ENCODE data around the gene SIK3. TPM values are rescaled to one million over a fixed set of nuclear protein-coding genes. Genes with fewer than 3 reads are reported as not detected.

Gene SIK3
- polyA plus RNA-seq, 1 of the 3 experiments (the other 2 are of a cell fraction) = 5.1 TPM

DNA sequence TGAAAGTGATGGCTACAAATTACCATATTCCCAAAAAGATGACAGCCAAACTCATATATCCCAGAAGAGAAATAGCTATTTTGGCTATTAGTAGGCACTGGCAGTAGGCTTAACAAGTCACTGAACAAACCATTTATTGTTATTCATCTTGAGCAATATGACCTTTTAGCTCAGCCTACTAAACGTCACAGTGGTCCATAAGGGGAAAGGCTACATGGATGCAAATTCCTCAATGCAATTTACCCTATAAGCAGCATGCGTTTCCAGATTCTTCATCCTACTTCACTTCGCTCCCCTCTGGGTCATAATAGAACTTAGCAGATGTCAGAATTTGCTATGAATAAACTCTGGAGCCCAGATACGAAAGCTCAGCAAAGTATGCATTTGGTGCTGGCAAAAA, 114.0 kb downstream of the SIK3 start:
- Histone ChIP-seq H2AFZ (ENCODE audit: low read depth) (no peak overlapping the region), H3K27me3 (ENCODE audit: insufficient read depth) (no peaks in the 10 kb centered on the region), H3K36me3 (replicated peaks in 1 of 2; ENCODE audit: control insufficient read depth in 1 of 2, insufficient read depth in 2 of 2, low read length in 1 of 2) (peaks cover 0 to 3% of the 10 kb centered on the region in 2 experiments), H3K4me3 (ENCODE audit: low read depth in 2 of 2, low read length in 1 of 2) (no peak overlapping the region), H3K4me1 (ENCODE audit: control insufficient read depth in 1 of 2, insufficient read depth in 2 of 2, low read depth in 1 of 2, low read length in 1 of 2) (peaks cover 4 to 28% of the 10 kb centered on the region in 2 experiments; a peak in 2 of 4 replicates), H3K27ac (ENCODE audit: low read depth in 2 of 2, low read length in 1 of 2) (peak overlapping the region in 1 of 2 experiments; percentile 76; a peak in 2 of 4 replicates), H3K79me2 (ENCODE audit: insufficient read depth) (peaks cover 32% of the 10 kb centered on the region; the same call in 1 of the 2 replicates), H3K9me3 (no peaks in the 10 kb centered on the region), H3K9me2 (no peaks in the 10 kb centered on the region), H3K9ac (no peak overlapping the region), H3F3A (replicated peaks; ENCODE audit: insufficient read depth) (peaks cover 36% of the 10 kb centered on the region), H3K4me2 (peak overlapping the region; percentile 7; the same call in 1 of the 2 replicates), H4K20me1 (ENCODE audit: insufficient read depth) (no peaks in the 10 kb centered on the region)
- WGBS (ENCODE audit: low lambda C conversion rate) = 70% methylated on average over 4 of the region's 4 CpGs
- POLR2A ChIA-PET = interaction anchor here (0.8 kb wide), 1 partner anchor 9 kb away, joined by 3 read pairs; no protein-coding TSS in a partner anchor
- no peak for DNase-seq
- CTCF ChIA-PET = interaction anchor here (0.8 to 1.2 kb wide), 6 partner anchors 9 to 122 kb away, joined by 3 to 5 read pairs (median 3); no protein-coding TSS in a partner anchor
- TF ChIP-seq TCF12 (IDR thresholded peaks at IDR 0.05) (no peak), EZH2phosphoT487 (IDR thresholded peaks at IDR 0.05; ENCODE audit: borderline replicate concordance, low read depth) (no peak), RXRA (IDR thresholded peaks at IDR 0.05; ENCODE audit: borderline replicate concordance, low read depth) (no peak), FOXM1 (IDR thresholded peaks at IDR 0.05; ENCODE audit: low read depth) (no peak), MXI1 (IDR thresholded peaks at IDR 0.05; ENCODE audit: low read depth, low read length) (no peak), SIN3A (IDR thresholded peaks at IDR 0.05; ENCODE audit: borderline replicate concordance, low read depth, low read length) (no peak), GATA2 (CRISPR knock-in tag; IDR thresholded peaks at IDR 0.05) (no peak), ELF1 (IDR thresholded peaks at IDR 0.05) (no peak)
- TF ChIP-seq, protein P1, sequence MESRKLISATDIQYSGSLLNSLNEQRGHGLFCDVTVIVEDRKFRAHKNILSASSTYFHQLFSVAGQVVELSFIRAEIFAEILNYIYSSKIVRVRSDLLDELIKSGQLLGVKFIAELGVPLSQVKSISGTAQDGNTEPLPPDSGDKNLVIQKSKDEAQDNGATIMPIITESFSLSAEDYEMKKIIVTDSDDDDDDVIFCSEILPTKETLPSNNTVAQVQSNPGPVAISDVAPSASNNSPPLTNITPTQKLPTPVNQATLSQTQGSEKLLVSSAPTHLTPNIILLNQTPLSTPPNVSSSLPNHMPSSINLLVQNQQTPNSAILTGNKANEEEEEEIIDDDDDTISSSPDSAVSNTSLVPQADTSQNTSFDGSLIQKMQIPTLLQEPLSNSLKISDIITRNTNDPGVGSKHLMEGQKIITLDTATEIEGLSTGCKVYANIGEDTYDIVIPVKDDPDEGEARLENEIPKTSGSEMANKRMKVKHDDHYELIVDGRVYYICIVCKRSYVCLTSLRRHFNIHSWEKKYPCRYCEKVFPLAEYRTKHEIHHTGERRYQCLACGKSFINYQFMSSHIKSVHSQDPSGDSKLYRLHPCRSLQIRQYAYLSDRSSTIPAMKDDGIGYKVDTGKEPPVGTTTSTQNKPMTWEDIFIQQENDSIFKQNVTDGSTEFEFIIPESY (IDR thresholded peaks at IDR 0.05; ENCODE audit: borderline replicate concordance, low read depth) = no peak
- TF ChIP-seq, protein P2, sequence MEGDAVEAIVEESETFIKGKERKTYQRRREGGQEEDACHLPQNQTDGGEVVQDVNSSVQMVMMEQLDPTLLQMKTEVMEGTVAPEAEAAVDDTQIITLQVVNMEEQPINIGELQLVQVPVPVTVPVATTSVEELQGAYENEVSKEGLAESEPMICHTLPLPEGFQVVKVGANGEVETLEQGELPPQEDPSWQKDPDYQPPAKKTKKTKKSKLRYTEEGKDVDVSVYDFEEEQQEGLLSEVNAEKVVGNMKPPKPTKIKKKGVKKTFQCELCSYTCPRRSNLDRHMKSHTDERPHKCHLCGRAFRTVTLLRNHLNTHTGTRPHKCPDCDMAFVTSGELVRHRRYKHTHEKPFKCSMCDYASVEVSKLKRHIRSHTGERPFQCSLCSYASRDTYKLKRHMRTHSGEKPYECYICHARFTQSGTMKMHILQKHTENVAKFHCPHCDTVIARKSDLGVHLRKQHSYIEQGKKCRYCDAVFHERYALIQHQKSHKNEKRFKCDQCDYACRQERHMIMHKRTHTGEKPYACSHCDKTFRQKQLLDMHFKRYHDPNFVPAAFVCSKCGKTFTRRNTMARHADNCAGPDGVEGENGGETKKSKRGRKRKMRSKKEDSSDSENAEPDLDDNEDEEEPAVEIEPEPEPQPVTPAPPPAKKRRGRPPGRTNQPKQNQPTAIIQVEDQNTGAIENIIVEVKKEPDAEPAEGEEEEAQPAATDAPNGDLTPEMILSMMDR (IDR thresholded peaks at IDR 0.05) = no peak
- TF ChIP-seq, protein P3, sequence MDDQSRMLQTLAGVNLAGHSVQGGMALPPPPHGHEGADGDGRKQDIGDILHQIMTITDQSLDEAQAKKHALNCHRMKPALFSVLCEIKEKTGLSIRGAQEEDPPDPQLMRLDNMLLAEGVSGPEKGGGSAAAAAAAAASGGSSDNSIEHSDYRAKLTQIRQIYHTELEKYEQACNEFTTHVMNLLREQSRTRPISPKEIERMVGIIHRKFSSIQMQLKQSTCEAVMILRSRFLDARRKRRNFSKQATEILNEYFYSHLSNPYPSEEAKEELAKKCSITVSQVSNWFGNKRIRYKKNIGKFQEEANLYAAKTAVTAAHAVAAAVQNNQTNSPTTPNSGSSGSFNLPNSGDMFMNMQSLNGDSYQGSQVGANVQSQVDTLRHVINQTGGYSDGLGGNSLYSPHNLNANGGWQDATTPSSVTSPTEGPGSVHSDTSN (IDR thresholded peaks at IDR 0.05) = no peak
- TF ChIP-seq, protein P4, sequence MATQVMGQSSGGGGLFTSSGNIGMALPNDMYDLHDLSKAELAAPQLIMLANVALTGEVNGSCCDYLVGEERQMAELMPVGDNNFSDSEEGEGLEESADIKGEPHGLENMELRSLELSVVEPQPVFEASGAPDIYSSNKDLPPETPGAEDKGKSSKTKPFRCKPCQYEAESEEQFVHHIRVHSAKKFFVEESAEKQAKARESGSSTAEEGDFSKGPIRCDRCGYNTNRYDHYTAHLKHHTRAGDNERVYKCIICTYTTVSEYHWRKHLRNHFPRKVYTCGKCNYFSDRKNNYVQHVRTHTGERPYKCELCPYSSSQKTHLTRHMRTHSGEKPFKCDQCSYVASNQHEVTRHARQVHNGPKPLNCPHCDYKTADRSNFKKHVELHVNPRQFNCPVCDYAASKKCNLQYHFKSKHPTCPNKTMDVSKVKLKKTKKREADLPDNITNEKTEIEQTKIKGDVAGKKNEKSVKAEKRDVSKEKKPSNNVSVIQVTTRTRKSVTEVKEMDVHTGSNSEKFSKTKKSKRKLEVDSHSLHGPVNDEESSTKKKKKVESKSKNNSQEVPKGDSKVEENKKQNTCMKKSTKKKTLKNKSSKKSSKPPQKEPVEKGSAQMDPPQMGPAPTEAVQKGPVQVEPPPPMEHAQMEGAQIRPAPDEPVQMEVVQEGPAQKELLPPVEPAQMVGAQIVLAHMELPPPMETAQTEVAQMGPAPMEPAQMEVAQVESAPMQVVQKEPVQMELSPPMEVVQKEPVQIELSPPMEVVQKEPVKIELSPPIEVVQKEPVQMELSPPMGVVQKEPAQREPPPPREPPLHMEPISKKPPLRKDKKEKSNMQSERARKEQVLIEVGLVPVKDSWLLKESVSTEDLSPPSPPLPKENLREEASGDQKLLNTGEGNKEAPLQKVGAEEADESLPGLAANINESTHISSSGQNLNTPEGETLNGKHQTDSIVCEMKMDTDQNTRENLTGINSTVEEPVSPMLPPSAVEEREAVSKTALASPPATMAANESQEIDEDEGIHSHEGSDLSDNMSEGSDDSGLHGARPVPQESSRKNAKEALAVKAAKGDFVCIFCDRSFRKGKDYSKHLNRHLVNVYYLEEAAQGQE (IDR thresholded peaks at IDR 0.05; ENCODE audit: low read depth, low read length) = no peak
